K562 (cell line): ENCODE results near the gene SFXN3. TPM values are rescaled to one million over a fixed set of nuclear protein-coding genes. Genes with fewer than 3 reads are reported as not detected.

Source experiments
- ATF6 ChIP-seq: sonication (generic); formaldehyde crosslinking; IDR thresholded peaks from 2 replicates; pipeline ENCODE4 v1.4.0; 2020; ENCODE audit warnings: mild to moderate bottlenecking, missing genetic modification reagents
- CHD4 ChIP-seq: fragments of 200-600 bp; sonication (generic); IDR thresholded peaks from 3 replicates; pipeline ENCODE4 v1.6.1; 2012; ENCODE audit warnings: low read depth, mild to moderate bottlenecking, mixed read lengths, low read length, inconsistent platforms; ENCODE audit not compliant: insufficient read depth, insufficient replicate concordance, poor library complexity, severe bottlenecking
- CHD7 ChIP-seq: fragments of 200-600 bp; sonication (generic); IDR thresholded peaks from one replicate; pipeline ENCODE4 v1.6.1; 2012; ENCODE audit warnings: mild to moderate bottlenecking, low read depth, low read length, inconsistent platforms
- CLOCK ChIP-seq: fragments of 250-450 bp; sonication (Bioruptor Pico); IDR thresholded peaks from 2 replicates; pipeline ENCODE4 v1.4.0; 2020; ENCODE audit warnings: mild to moderate bottlenecking, moderate library complexity, borderline replicate concordance
- L3MBTL2 ChIP-seq: fragments of 450-650 bp; IDR thresholded peaks from 2 replicates; pipeline ENCODE4 v1.6.1; 2016; ENCODE audit warnings: mild to moderate bottlenecking, moderate library complexity
- NR2C2 ChIP-seq, 2 experiments: fragments of 200-800 bp in 1 of 2; sonication (Bioruptor generic) in 1 of 2; sonication (generic) in 1 of 2; formaldehyde crosslinking in 1 of 2; IDR thresholded peaks; 2 replicates each; pipeline versions ENCODE4 v1.6.1 to v1.8.0; 2016 to 2022; ENCODE audit warnings: mild to moderate bottlenecking in 1 of 2, missing compliant biosample characterization in 1 of 2, missing genetic modification characterization in 1 of 2, missing genetic modification reagents in 1 of 2
- polyA plus RNA-seq, 8 experiments: library from polyadenylated mRNA; depleted of rRNA in 4 of 8; stranded (reverse) in 5 of 8; unstranded in 3 of 8; fragments of >200 nt; fragmentation: Nextera tagmentation in 2 of 8; fragmentation: Illumina TruSeq in 1 of 8; extraction: Ambion mirVana in 2 of 8; extraction: Trizol in 1 of 8; gene quantifications; 2 replicates each; pipeline versions ENCODE4 v1.2.1 to v1.2.3, GENCODE V29; 2011 to 2014; ENCODE audit warnings: inconsistent platforms in 1 of 8, missing spikeins in 1 of 8
- total RNA-seq, 7 experiments: library from RNA; depleted of rRNA in 6 of 7; stranded (reverse); fragments of >200 nt in 6 of 7; fragmentation: Illumina TruSeq in 2 of 7; extraction: Trizol in 2 of 7; gene quantifications; 2 replicates each; pipeline versions ENCODE4 v1.2.1 to v1.2.3, GENCODE V29; 2011 to 2021; ENCODE audit warnings: low replicate concordance in 1 of 7

Gene SFXN3
- total and polyA plus RNA-seq, 9 of the 15 experiments (the other 6 are each of a cell fraction or from before 2014, with no cell fraction given) = 0.24 to 4.6 (median 0.86) TPM

DNA sequence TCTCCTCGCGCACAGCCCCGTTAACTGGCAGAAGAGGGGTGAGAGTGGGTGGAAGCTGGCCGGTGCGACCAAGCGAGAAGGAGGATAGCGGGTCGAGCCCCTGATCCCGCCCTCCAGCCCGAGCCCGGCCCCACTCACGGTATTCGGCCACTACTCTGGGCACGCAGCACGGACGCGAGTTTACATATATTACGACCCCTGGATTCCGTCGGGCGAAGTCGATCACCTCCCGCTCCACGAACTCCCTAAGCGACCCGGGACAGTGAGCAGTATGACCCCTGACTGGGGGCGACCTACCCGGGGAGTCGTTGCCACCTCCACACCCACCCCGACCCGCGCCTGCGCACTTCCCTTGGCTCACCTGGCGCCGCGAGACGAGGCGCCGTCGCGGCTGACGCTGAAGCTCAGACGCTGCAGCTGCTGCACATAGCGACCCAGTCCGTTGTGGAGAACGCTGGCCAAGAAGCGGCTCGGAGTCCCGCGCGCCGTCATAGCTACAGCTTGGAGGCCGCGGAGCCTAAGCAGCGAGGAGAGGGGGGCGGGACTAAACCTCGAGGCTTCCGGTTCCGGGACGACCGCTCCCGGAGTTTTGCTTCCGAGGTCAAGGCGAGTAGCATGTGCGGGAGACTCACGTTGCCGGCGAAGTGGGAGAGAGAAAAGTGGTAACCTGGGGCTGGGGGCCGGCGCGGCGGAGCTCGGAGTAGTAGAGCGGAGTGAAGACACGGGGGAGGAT, 43.9 kb upstream of the SFXN3 start, which contains the start of the genes MRPL43 and TWNK (continued):
- no peak for TF ChIP-seq CHD7
- TF ChIP-seq CLOCK (CRISPR knock-in tag) = no peak
- TF ChIP-seq L3MBTL2 = peak; percentile 89
- no peak for TF ChIP-seq ATF6 (CRISPR knock-in tag)
- TF ChIP-seq CHD4 = no peak
- peak; percentile 99 for TF ChIP-seq NR2C2 (CRISPR knock-in tag; IDR thresholded peaks at IDR 0.05)
- TF ChIP-seq NR2C2 (tag; IDR thresholded peaks at IDR 0.05) = peak; percentile 100
